ENCODE results near the gene GABARAPL2.

DNA sequence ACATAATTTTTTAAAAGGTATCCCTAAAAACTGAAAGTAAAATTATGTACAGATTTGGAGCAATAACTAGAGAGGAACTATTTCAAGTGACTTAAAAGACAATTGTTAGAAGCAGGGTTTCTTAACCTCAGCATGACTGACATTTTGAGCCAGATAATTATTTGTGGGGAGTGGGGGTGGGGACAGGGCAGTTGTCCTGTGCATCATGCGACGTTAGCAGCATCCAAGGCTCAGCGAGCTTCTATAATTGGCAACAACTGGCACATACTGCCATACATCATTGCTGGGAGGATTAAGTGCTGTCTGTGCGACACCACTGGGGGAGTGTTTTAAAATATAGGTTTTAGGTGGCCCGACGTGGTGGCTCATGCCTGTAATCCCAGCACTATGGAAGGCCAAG, 27.1 kb downstream of the GABARAPL2 start:
- TF ChIP-seq EZH2 (IDR thresholded peaks at IDR 0.05; ENCODE audit: insufficient read depth, poor library complexity, severe bottlenecking), result no peak
- no peak for TF ChIP-seq EZH2phosphoT487 (IDR thresholded peaks at IDR 0.05; ENCODE audit: insufficient read depth, low read depth)
